ENCODE measurements around the gene VPS51. TPM values are rescaled to one million over a fixed set of nuclear protein-coding genes. Genes with fewer than 3 reads are reported as not detected.
A peak's percentile ranks its signal among the peaks of the same experiment; 100 is the strongest.

Gene VPS51
- total and polyA plus RNA-seq, 9 of the 15 experiments (the other 6 are each of a cell fraction or from before 2014, with no cell fraction given) = 1.8 to 143 (median 46.8) TPM

DNA sequence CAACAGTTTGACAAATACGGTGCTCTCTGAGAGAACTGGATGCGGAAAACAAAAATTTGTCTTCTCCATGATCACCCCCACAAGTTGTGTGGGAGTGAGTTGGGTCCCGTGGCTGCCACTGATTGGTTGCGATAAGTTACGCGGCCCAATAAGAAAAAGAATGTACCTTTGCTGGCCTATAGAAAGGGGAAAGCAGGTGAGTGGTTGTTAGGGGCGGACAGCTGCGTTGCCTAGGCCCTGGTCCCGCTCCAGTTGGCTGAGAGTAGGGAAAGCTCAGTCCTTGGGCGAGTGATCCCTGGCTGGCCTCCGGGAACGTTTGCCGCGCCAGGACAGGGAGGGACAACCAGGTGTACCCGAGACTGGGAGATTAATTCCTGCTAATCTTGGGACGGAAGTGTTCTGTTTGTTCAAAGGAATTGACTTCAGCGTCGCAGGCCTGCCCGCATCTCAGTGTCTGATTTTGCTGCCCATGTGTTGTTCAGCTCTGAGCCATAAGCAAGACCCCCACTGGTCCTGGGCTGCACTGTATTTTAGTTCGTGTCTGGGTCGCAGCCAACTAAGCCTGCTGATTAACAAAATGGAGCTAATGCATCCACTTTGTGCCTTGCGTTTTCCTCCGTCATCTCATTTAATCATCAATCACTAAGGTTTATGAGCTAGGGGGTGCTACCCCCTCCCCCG lies 39.1 kb downstream of the VPS51 start (continued):
- no peak for TF ChIP-seq ARID2 (IDR thresholded peaks at IDR 0.05)
- no peak for TF ChIP-seq ZKSCAN1 (IDR thresholded peaks at IDR 0.05; ENCODE audit: low read depth, low read length)
- TF ChIP-seq XRCC5 (IDR thresholded peaks at IDR 0.05; ENCODE audit: low read depth, low read length) = no peak
- TF ChIP-seq SIN3B (IDR thresholded peaks at IDR 0.05; ENCODE audit: low read depth) = no peak
- TF ChIP-seq TGIF2 (CRISPR knock-in tag; IDR thresholded peaks at IDR 0.05) = no peak
- TF ChIP-seq ARNT (IDR thresholded peaks at IDR 0.05) = peak in 1 of 2 experiments; percentile 84; a peak in 1 of 4 replicates
- TF ChIP-seq ZNF197 (CRISPR knock-in tag; IDR thresholded peaks at IDR 0.05; ENCODE audit: low read depth) = no peak
- TF ChIP-seq, protein P1, sequence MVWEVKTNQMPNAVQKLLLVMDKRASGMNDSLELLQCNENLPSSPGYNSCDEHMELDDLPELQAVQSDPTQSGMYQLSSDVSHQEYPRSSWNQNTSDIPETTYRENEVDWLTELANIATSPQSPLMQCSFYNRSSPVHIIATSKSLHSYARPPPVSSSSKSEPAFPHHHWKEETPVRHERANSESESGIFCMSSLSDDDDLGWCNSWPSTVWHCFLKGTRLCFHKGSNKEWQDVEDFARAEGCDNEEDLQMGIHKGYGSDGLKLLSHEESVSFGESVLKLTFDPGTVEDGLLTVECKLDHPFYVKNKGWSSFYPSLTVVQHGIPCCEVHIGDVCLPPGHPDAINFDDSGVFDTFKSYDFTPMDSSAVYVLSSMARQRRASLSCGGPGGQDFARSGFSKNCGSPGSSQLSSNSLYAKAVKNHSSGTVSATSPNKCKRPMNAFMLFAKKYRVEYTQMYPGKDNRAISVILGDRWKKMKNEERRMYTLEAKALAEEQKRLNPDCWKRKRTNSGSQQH (CRISPR knock-in tag; IDR thresholded peaks at IDR 0.05) = no peak
- no peak for TF ChIP-seq CBX3 (IDR thresholded peaks at IDR 0.05; ENCODE audit: borderline replicate concordance in 1 of 2, low read length in 2 of 2)
- no peak for TF ChIP-seq ETV6 (IDR thresholded peaks at IDR 0.05; ENCODE audit: borderline replicate concordance in 1 of 2, low read depth in 2 of 2, low read length in 1 of 2)
- TF ChIP-seq ETV6 (CRISPR knock-in tag; IDR thresholded peaks at IDR 0.05; ENCODE audit: borderline replicate concordance) = no peak
- no peak for TF ChIP-seq SMARCC2 (IDR thresholded peaks at IDR 0.05; ENCODE audit: low read depth)
- TF ChIP-seq MYNN (IDR thresholded peaks at IDR 0.05) = no peak
- no peak for TF ChIP-seq MYNN (CRISPR knock-in tag; IDR thresholded peaks at IDR 0.05)
- TF ChIP-seq BDP1 (IDR thresholded peaks at IDR 0.05; ENCODE audit: insufficient read depth, insufficient read length) = no peak
- no peak for TF ChIP-seq CBFA2T3 (IDR thresholded peaks at IDR 0.05)
- TF ChIP-seq ZNF778 (CRISPR knock-in tag; IDR thresholded peaks at IDR 0.05) = no peak
- no peak for TF ChIP-seq RCOR1 (IDR thresholded peaks at IDR 0.05; ENCODE audit: borderline replicate concordance in 1 of 2, low read depth in 2 of 2, low read length in 2 of 2)
- no peak for TF ChIP-seq GATAD2A (IDR thresholded peaks at IDR 0.05)
- TF ChIP-seq, protein P2, sequence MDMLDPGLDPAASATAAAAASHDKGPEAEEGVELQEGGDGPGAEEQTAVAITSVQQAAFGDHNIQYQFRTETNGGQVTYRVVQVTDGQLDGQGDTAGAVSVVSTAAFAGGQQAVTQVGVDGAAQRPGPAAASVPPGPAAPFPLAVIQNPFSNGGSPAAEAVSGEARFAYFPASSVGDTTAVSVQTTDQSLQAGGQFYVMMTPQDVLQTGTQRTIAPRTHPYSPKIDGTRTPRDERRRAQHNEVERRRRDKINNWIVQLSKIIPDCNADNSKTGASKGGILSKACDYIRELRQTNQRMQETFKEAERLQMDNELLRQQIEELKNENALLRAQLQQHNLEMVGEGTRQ (CRISPR knock-in tag; IDR thresholded peaks at IDR 0.05) = no peak
- no peak for TF ChIP-seq ZNF644 (tag; IDR thresholded peaks at IDR 0.05; ENCODE audit: low read depth)
- TF ChIP-seq DPF2 (IDR thresholded peaks at IDR 0.05) = no peak
- TF ChIP-seq SAFB (IDR thresholded peaks at IDR 0.05; ENCODE audit: borderline replicate concordance, low read depth, low read length) = no peak
- TF ChIP-seq, protein P3, sequence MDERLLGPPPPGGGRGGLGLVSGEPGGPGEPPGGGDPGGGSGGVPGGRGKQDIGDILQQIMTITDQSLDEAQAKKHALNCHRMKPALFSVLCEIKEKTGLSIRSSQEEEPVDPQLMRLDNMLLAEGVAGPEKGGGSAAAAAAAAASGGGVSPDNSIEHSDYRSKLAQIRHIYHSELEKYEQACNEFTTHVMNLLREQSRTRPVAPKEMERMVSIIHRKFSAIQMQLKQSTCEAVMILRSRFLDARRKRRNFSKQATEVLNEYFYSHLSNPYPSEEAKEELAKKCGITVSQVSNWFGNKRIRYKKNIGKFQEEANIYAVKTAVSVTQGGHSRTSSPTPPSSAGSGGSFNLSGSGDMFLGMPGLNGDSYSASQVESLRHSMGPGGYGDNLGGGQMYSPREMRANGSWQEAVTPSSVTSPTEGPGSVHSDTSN (CRISPR knock-in tag; IDR thresholded peaks at IDR 0.05; ENCODE audit: low read depth) = no peak
- TF ChIP-seq, protein P3 (tag; conservative IDR thresholded peaks at IDR 0.05; ENCODE audit: low read depth) = no peak; the same call in 1 of the 2 replicates
- TF ChIP-seq, protein P4, sequence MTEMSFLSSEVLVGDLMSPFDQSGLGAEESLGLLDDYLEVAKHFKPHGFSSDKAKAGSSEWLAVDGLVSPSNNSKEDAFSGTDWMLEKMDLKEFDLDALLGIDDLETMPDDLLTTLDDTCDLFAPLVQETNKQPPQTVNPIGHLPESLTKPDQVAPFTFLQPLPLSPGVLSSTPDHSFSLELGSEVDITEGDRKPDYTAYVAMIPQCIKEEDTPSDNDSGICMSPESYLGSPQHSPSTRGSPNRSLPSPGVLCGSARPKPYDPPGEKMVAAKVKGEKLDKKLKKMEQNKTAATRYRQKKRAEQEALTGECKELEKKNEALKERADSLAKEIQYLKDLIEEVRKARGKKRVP (CRISPR knock-in tag; IDR thresholded peaks at IDR 0.05) = no peak
- no peak for TF ChIP-seq BRD4 (IDR thresholded peaks at IDR 0.05)

Measured in K562 (cell line).